Measurements from ENCODE around the gene BNC2.

Gene BNC2

DNA sequence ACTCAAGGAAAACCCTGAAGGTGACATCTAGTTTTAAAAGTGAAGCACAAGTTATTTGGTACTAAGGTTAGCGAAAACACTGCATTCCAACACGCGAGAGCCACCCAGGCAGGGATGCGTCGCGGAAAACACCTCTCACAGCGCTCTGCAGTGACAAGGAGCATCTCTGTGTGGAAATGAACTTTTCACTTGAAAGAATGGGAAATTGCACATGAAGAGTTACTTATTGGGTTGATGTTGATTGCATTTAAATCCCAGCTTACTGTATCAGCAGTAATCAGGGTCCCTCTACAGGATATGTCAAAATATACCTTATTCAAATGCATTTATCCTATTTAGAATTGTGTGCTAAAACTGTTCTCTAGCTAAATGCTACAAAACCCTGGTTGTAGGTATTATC is 144.4 kb downstream of the BNC2 start:
- DNase-seq: no peak
- Mint-ChIP-seq H3K4me3 (peak overlapping the region; percentile 78), H3K4me1 (peaks cover 50% of the 10 kb centered on the region), H3K27me3 (ENCODE audit: low read depth, poor library complexity) (peaks cover 16% of the 10 kb centered on the region), H3K9me3 (no peaks in the 10 kb centered on the region), H3K27ac (no peak overlapping the region), H3K36me3 (ENCODE audit: low read depth) (no peaks in the 10 kb centered on the region)
- TF ChIP-seq, protein P1, sequence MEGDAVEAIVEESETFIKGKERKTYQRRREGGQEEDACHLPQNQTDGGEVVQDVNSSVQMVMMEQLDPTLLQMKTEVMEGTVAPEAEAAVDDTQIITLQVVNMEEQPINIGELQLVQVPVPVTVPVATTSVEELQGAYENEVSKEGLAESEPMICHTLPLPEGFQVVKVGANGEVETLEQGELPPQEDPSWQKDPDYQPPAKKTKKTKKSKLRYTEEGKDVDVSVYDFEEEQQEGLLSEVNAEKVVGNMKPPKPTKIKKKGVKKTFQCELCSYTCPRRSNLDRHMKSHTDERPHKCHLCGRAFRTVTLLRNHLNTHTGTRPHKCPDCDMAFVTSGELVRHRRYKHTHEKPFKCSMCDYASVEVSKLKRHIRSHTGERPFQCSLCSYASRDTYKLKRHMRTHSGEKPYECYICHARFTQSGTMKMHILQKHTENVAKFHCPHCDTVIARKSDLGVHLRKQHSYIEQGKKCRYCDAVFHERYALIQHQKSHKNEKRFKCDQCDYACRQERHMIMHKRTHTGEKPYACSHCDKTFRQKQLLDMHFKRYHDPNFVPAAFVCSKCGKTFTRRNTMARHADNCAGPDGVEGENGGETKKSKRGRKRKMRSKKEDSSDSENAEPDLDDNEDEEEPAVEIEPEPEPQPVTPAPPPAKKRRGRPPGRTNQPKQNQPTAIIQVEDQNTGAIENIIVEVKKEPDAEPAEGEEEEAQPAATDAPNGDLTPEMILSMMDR (IDR thresholded peaks at IDR 0.05): no peak

DNA sequence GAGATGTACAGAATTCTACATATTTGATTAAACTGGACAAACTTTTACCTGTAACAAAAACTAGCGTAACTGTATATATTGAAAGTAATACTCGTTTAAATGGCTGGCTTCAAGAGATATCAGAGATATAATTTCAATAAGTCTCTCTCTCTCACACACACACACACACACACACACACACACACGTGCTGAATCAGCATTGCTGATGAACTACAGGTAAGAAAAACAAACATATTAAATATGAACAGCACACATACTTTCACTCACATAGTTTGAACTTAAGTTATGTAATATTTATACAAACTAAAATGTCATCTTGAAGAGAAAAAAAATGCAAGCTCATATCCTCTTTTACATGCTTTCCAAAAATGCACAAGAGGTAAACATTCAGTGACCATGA is 145.4 kb downstream of the BNC2 start:
- Mint-ChIP-seq H3K4me3 (no peak overlapping the region), H3K4me1 (peaks cover 46% of the 10 kb centered on the region), H3K27ac (no peak overlapping the region), H3K27me3 (ENCODE audit: low read depth, poor library complexity) (peaks cover 16% of the 10 kb centered on the region), H3K36me3 (ENCODE audit: low read depth) (no peaks in the 10 kb centered on the region), H3K9me3 (no peaks in the 10 kb centered on the region)
- TF ChIP-seq, protein P1 (IDR thresholded peaks at IDR 0.05): no peak
- no peak for DNase-seq

DNA sequence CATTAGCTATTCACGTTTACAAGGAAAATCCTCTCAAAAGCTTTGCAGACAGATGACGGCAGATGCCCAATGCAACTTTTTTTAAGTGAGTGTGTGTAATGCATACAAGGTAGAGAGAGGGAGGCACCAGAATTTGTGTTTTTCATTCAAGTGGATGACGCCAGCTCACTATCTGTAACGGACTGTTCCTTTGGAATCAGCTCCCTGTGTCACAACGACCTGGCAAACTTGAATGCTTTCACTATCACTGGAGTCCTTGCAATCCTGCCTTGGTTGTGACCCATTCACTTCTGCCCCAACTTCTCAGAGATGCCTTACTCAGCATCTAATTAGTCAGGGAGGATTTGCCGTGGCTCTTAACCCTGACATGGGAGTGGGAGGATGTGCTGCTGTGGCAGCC is 148.5 kb downstream of the BNC2 start:
- peaks cover 18% of the 10 kb centered on the region for H3K4me1 Mint-ChIP-seq
- peaks cover 16% of the 10 kb centered on the region for H3K27me3 Mint-ChIP-seq (ENCODE audit: low read depth, poor library complexity)
- no peaks in the 10 kb centered on the region for H3K9me3 Mint-ChIP-seq
- TF ChIP-seq, protein P1 (IDR thresholded peaks at IDR 0.05): no peak
- H3K36me3 Mint-ChIP-seq (ENCODE audit: low read depth): no peaks in the 10 kb centered on the region
- H3K4me3 Mint-ChIP-seq: no peak overlapping the region
- no peak overlapping the region for H3K27ac Mint-ChIP-seq
- no peak for DNase-seq

DNA sequence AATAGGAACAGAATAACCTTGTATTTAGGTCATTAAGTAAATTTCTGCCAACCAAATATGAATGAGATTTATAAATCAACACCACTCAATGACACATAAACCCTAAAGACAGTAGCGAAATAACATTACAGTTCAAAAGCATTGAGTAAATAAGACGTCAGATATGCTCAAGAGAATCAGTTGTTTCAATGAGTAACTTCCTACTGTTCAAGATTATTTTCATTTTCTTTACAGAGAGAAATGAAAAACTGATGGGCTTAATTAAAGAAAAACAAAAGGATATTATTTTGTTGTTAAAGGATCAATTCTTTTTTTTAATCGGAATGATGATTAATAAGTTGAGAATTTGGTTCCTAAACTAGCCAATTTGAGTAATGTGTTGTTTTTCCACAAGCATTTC is 150.1 kb downstream of the BNC2 start:
- TF ChIP-seq, protein P1 (IDR thresholded peaks at IDR 0.05): no peak
- H3K4me1 Mint-ChIP-seq: peaks cover 4% of the 10 kb centered on the region
- H3K9me3 Mint-ChIP-seq: no peaks in the 10 kb centered on the region
- DNase-seq: no peak
- no peak overlapping the region for H3K4me3 Mint-ChIP-seq
- H3K36me3 Mint-ChIP-seq (ENCODE audit: low read depth): no peaks in the 10 kb centered on the region
- H3K27me3 Mint-ChIP-seq (ENCODE audit: low read depth, poor library complexity): peaks cover 12% of the 10 kb centered on the region
- no peak overlapping the region for H3K27ac Mint-ChIP-seq

DNA sequence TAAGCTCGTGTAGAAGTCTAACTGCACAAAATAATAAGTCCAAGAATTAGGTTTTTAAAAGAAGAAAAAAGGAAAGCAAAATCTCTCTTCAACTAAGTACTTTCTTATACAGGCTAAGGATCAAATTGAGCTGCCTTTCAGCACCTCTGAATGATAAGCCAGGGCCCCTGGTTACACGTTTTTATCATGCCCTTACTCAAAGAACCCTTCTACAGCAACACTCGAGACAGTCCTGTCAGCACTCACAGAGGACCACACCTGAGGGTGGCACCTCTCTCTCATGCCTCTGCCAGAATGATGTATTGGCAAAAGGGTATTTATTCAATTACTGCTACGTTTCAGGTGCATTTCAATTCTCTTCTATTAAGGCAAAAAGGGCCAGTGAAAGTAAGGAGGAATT is 150.5 kb downstream of the BNC2 start:
- H3K27me3 Mint-ChIP-seq (ENCODE audit: low read depth, poor library complexity): peaks cover 10% of the 10 kb centered on the region
- H3K27ac Mint-ChIP-seq: no peak overlapping the region
- peaks cover 4% of the 10 kb centered on the region for H3K4me1 Mint-ChIP-seq
- no peak for DNase-seq
- TF ChIP-seq, protein P1 (IDR thresholded peaks at IDR 0.05): no peak
- H3K9me3 Mint-ChIP-seq: no peaks in the 10 kb centered on the region
- H3K4me3 Mint-ChIP-seq: no peak overlapping the region
- no peaks in the 10 kb centered on the region for H3K36me3 Mint-ChIP-seq (ENCODE audit: low read depth)

DNA sequence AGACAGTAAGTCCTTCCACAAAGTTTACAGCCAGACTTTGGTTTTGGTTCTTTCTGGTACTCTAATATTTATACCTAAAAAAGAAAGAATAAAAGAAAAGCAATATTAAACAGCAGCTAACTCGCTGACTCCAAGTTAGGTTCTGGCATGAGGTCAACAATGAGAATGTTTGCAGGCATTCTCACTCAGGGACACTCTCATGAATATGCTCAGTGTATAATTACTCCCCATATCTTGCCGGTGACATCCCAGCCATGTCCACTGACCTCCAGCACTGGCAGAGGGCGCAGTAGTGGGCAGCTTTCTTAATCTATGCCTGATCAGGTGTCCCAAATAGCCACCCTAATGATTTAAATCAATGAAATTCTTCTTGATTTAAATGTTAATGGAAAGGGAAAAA is 151.5 kb downstream of the BNC2 start:
- no peak overlapping the region for H3K4me3 Mint-ChIP-seq

More for the DNA sequence above, 151.5 kb downstream of the BNC2 start:
- H3K27ac Mint-ChIP-seq: no peak overlapping the region
- no peaks in the 10 kb centered on the region for H3K36me3 Mint-ChIP-seq (ENCODE audit: low read depth)
- peaks cover 4% of the 10 kb centered on the region for H3K4me1 Mint-ChIP-seq
- no peak for DNase-seq
- no peaks in the 10 kb centered on the region for H3K9me3 Mint-ChIP-seq
- peaks cover 10% of the 10 kb centered on the region for H3K27me3 Mint-ChIP-seq (ENCODE audit: low read depth, poor library complexity)
- TF ChIP-seq, protein P1 (IDR thresholded peaks at IDR 0.05): no peak
